HCT116 (cell line): ENCODE results near the gene MGME1. TPM values are rescaled to one million over a fixed set of nuclear protein-coding genes. Genes with fewer than 3 reads are reported as not detected.
A peak's percentile ranks its signal among the peaks of the same experiment; 100 is the strongest.

Source experiments
- ATAC-seq: fragments of 200-7000 bp; cut with Tn5 transposase; 2 replicates; pipeline ENCODE4 v1.9.1; 2020; ENCODE audit warnings: mild to moderate bottlenecking, moderate library complexity
- BruUV-seq: library from RNA; stranded (reverse); fragments of 400-500 nt; replicated peaks from 2 replicates; lab custom pipeline; 2021; lab: Mats Ljungman, UMichigan
- CTCF ChIA-PET: fragments of 300-600 bp; sonication (Branson Sonifier 250); formaldehyde crosslinking; loops from one replicate; lab custom pipeline; 2021; ENCODE audit warnings: antibody characterized with exemption; lab: Charles Lee
- POLR2A ChIA-PET: fragments of 300-600, 350-600 bp; sonication (Branson Sonifier 250); formaldehyde crosslinking; loops from one replicate; lab custom pipeline; 2021; ENCODE audit warnings: antibody characterized with exemption; lab: Charles Lee
- RAD21 ChIA-PET, 2 experiments: fragments of 300-600 bp; sonication (Branson Sonifier 250); formaldehyde crosslinking; loops; one replicate each; lab custom pipeline; 2023; ENCODE audit warnings: low total read pairs in 2 of 2; ENCODE audit not compliant: uncharacterized antibody in 2 of 2, unreplicated experiment in 2 of 2, low non-redundant PET in 1 of 2; lab: Charles Lee
- DNase-seq: peaks from one replicate; pipeline ENCODE4 v3.0.0-alpha.2; 2010; ENCODE audit warnings: low read depth, low spot score
- H2AFZ ChIP-seq: fragments of 200-600 bp; shearing (Covaris generic), sonication (generic); 2 replicates; pipeline ENCODE4 v1.6.1; 2017; ENCODE audit warnings: low read depth, mixed run types, mixed read lengths, antibody characterized with exemption, low read length; ENCODE audit not compliant: poor library complexity, severe bottlenecking
- H3K27ac ChIP-seq: 2 replicates; pipeline ENCODE4 v1.5.1; 2012; ENCODE audit warnings: low read depth, low read length
- H3K27me3 ChIP-seq: fragments of 200-600 bp; sonication (generic); 2 replicates; pipeline ENCODE4 v1.6.1; 2016; ENCODE audit warnings: mixed run types, low read length, mixed read lengths; ENCODE audit not compliant: insufficient read depth
- H3K36me3 ChIP-seq, 2 experiments: fragments of 200-500 bp in 1 of 2; fragments of 200-600 bp in 1 of 2; sonication (Bioruptor generic) in 1 of 2; sonication (generic) in 1 of 2; 2 replicates each; pipeline versions ENCODE4 v1.5.1 to v1.6.1; 2014 to 2016; ENCODE audit warnings: low read length in 2 of 2, inconsistent platforms in 1 of 2, mixed read lengths in 1 of 2, mixed run types in 1 of 2; ENCODE audit not compliant: insufficient read depth in 2 of 2, control insufficient read depth in 1 of 2
- H3K4me1 ChIP-seq, 2 experiments: fragments of 200-600 bp in 1 of 2; sonication (generic) in 1 of 2; 2 replicates each; pipeline versions ENCODE4 v1.5.1 to v1.6.1; 2012 to 2017; ENCODE audit warnings: low read length in 2 of 2, inconsistent platforms in 1 of 2, mild to moderate bottlenecking in 1 of 2, mixed read lengths in 1 of 2, mixed run types in 1 of 2, moderate library complexity in 1 of 2; ENCODE audit not compliant: insufficient read depth in 2 of 2, control insufficient read depth in 1 of 2
- H3K4me2 ChIP-seq: fragments of 200-600 bp; sonication (generic); 2 replicates; pipeline ENCODE4 v1.6.1; 2017; ENCODE audit warnings: mixed run types, low read length, mixed read lengths
- H3K4me3 ChIP-seq, 2 experiments: fragments of 200-600 bp in 1 of 2; sonication (generic) in 1 of 2; replicated peaks in 1 of 2; 2 replicates each; pipeline ENCODE4 v1.5.1; 2011 to 2016; ENCODE audit warnings: low read length in 2 of 2, control low read depth in 1 of 2, low read depth in 1 of 2, mild to moderate bottlenecking in 1 of 2, mixed read lengths in 1 of 2, mixed run types in 1 of 2
- H3K79me2 ChIP-seq: fragments of 200-600 bp; sonication (generic); 2 replicates; pipeline ENCODE4 v1.6.1; 2017; ENCODE audit warnings: mild to moderate bottlenecking, mixed run types, low read length, moderate library complexity, mixed read lengths; ENCODE audit not compliant: insufficient read depth
- H3K9ac ChIP-seq: fragments of 200-600 bp; sonication (generic); 2 replicates; pipeline ENCODE4 v1.6.1; 2016; ENCODE audit warnings: low read length, mixed read lengths
- H3K9me2 ChIP-seq: fragments of 200-600 bp; sonication (generic), shearing (Covaris generic); 2 replicates; pipeline ENCODE4 v1.6.1; 2017; ENCODE audit warnings: mixed run types, mild to moderate bottlenecking, moderate library complexity; ENCODE audit not compliant: insufficient read depth
- H3K9me3 ChIP-seq, 2 experiments: fragments of 200-500 bp in 1 of 2; fragments of 200-600 bp in 1 of 2; sonication (Bioruptor generic) in 1 of 2; sonication (generic) in 1 of 2; 2 replicates each; pipeline ENCODE4 v1.6.1; 2014 to 2017; ENCODE audit warnings: low read length in 2 of 2, mixed read lengths in 2 of 2, inconsistent platforms in 1 of 2, low read depth in 1 of 2, mild to moderate bottlenecking in 1 of 2, mixed run types in 1 of 2, moderate library complexity in 1 of 2; ENCODE audit not compliant: control insufficient read depth in 1 of 2, insufficient read depth in 1 of 2
- H4K20me1 ChIP-seq: fragments of 200-600 bp; sonication (generic), shearing (Covaris generic); 2 replicates; pipeline ENCODE4 v1.6.1; 2017; ENCODE audit warnings: mixed run types, mild to moderate bottlenecking, moderate library complexity; ENCODE audit not compliant: insufficient read depth
- ATF3 ChIP-seq: IDR thresholded peaks from 2 replicates; pipeline ENCODE4 v1.6.1; 2012
- CBX3 ChIP-seq: IDR thresholded peaks from 2 replicates; pipeline ENCODE4 v1.6.1; 2012; ENCODE audit warnings: low read depth
- CEBPB ChIP-seq: IDR thresholded peaks from 2 replicates; pipeline ENCODE4 v1.6.1; 2012; ENCODE audit warnings: low read depth
- CTCF ChIP-seq, 3 experiments: fragments of 200-600 bp in 1 of 3; sonication (generic) in 1 of 3; IDR thresholded peaks in 2 of 3; conservative IDR thresholded peaks in 1 of 3; 2 replicates each; pipeline ENCODE4 v1.5.1; 2012 to 2017; ENCODE audit warnings: low read depth in 2 of 3, low read length in 2 of 3, antibody characterized with exemption in 1 of 3, borderline replicate concordance in 1 of 3, control low read depth in 1 of 3, mild to moderate bottlenecking in 1 of 3, mixed read lengths in 1 of 3, mixed run types in 1 of 3, moderate library complexity in 1 of 3; ENCODE audit not compliant: insufficient read depth in 1 of 3
- EGR1 ChIP-seq: IDR thresholded peaks from 2 replicates; pipeline ENCODE4 v1.6.1; 2012; ENCODE audit warnings: low read depth
- ELF1 ChIP-seq: IDR thresholded peaks from 2 replicates; pipeline ENCODE4 v1.6.1; 2012; ENCODE audit warnings: low read depth, borderline replicate concordance
- EZH2 ChIP-seq: fragments of 200-600 bp; sonication (generic); IDR thresholded peaks from 2 replicates; pipeline ENCODE4 v1.6.1; 2017; ENCODE audit warnings: antibody characterized with exemption, mixed run types
- FOSL1 ChIP-seq: IDR thresholded peaks from 2 replicates; pipeline ENCODE4 v1.6.1; 2012; ENCODE audit warnings: low read depth
- JUND ChIP-seq: IDR thresholded peaks from 2 replicates; pipeline ENCODE4 v1.6.1; 2012
- MAX ChIP-seq: IDR thresholded peaks from 2 replicates; pipeline ENCODE4 v1.6.1; 2012
- POLR2A ChIP-seq: IDR thresholded peaks from 2 replicates; pipeline ENCODE4 v1.7.0; 2011; ENCODE audit warnings: borderline replicate concordance; ENCODE audit not compliant: insufficient read depth, insufficient read length; ENCODE audit errors: extremely low read depth
- RAD21 ChIP-seq: IDR thresholded peaks from 2 replicates; pipeline ENCODE4 v1.6.1; 2012; ENCODE audit warnings: low read depth, mild to moderate bottlenecking
- REST ChIP-seq: IDR thresholded peaks from 2 replicates; pipeline ENCODE4 v1.6.1; 2012; ENCODE audit warnings: low read depth
- SP1 ChIP-seq: IDR thresholded peaks from 2 replicates; pipeline ENCODE4 v1.6.1; 2012; ENCODE audit warnings: low read depth
- SRF ChIP-seq: IDR thresholded peaks from 2 replicates; pipeline ENCODE4 v1.6.1; 2012; ENCODE audit warnings: low read depth
- TCF7L2 ChIP-seq: IDR thresholded peaks from 2 replicates; pipeline ENCODE4 v1.7.0; 2011; ENCODE audit warnings: borderline replicate concordance, inconsistent platforms; ENCODE audit not compliant: insufficient read depth, insufficient read length; ENCODE audit errors: extremely low read depth
- YY1 ChIP-seq: IDR thresholded peaks from 2 replicates; pipeline ENCODE4 v1.6.1; 2011; ENCODE audit warnings: low read length, low read depth, moderate library complexity, mild to moderate bottlenecking; ENCODE audit not compliant: insufficient replicate concordance; ENCODE audit errors: extremely low read depth
- ZFX ChIP-seq: fragments of 450-650 bp; IDR thresholded peaks from 2 replicates; pipeline ENCODE4 v1.6.1; 2017
- ZNF274 ChIP-seq: fragments of 200-500 bp; sonication (Bioruptor generic); IDR thresholded peaks from 2 replicates; pipeline ENCODE4 v1.6.1; 2014; ENCODE audit warnings: mild to moderate bottlenecking, low read depth, low read length, inconsistent platforms
- intact Hi-C: fragments of 100-400 bp; cut with micrococcal nuclease; formaldehyde crosslinking; loops from 2 replicates; pipeline ENCODE4 v1.10.0; 2022
- total RNA-seq: library from RNA; stranded (reverse); gene quantifications from one replicate; pipeline ENCODE4 v1.2.1, GENCODE V29; 2021; ENCODE audit not compliant: unreplicated experiment

The MGME1 gene
- total RNA-seq, 1 experiment from 2014 or later = 37.1 TPM

GRCh38 chr20:17958373-17959256, 10.2 kb upstream of the MGME1 start:
- ChIA-PET CTCF (interaction anchor here (1.3 kb wide), 1 partner anchor 277 kb away, joined by 5 read pairs; the partner anchor contains the start of gene RRBP1), RAD21 (interaction anchor here in 1 of 2 experiments (0.7 kb wide), 2 partner anchors 21 to 321 kb away, joined by 3 read pairs; no protein-coding TSS in a partner anchor), POLR2A (interaction anchor here (1.9 kb wide), 1 partner anchor 9 kb away, joined by 7 read pairs; the partner anchor contains the start of gene SNX5)
- DNase-seq (no peak), ATAC-seq (no peak)
- intact Hi-C loops = no loop called here
- Histone ChIP-seq H3K27me3 (no peaks in the 10 kb centered on the region), H2AFZ (no peak overlapping the region), H3K9me2 (no peaks in the 10 kb centered on the region), H3K36me3 (peaks cover 32 to 45% of the 10 kb centered on the region in 2 experiments; a peak in 3 of 4 replicates), H3K9me3 (no peaks in the 10 kb centered on the region), H3K27ac (peak overlapping the region; percentile 16), H3K9ac (0 out of 2 replicates have a peak overlapping the region, but pooled peaks have one; percentile 3), H4K20me1 (peaks cover 66% of the 10 kb centered on the region; the same call in 1 of the 2 replicates), H3K79me2 (peaks cover 100% of the 10 kb centered on the region), H3K4me2 (no peak overlapping the region), H3K4me3 (no peak overlapping the region), H3K4me1 (peaks cover 3 to 27% of the 10 kb centered on the region in 2 experiments; a peak in 3 of 4 replicates)
- BruUV-seq = no TSS peak
- TF ChIP-seq CTCF (IDR thresholded peaks at IDR 0.05 in 2 of 3, conservative IDR thresholded peaks at IDR 0.05 in 1 of 3; ENCODE audit: borderline replicate concordance in 1 of 3, insufficient read depth in 1 of 3, low read depth in 2 of 3, low read length in 2 of 3) = no peak
- no peak for TF ChIP-seq TCF7L2
- TF ChIP-seq MAX = no peak
- TF ChIP-seq ELF1 = no peak
- no peak for TF ChIP-seq RAD21
- TF ChIP-seq ATF3 = no peak
- no peak for TF ChIP-seq POLR2A
- no peak for TF ChIP-seq YY1
- no peak for TF ChIP-seq ZNF274
- no peak for TF ChIP-seq SRF
- TF ChIP-seq EGR1 = no peak
- TF ChIP-seq REST = no peak
- TF ChIP-seq ZFX = no peak
- no peak for TF ChIP-seq SP1
- no peak for TF ChIP-seq FOSL1
- no peak for TF ChIP-seq JUND
- TF ChIP-seq EZH2 = no peak
- TF ChIP-seq CEBPB = no peak
- no peak for TF ChIP-seq CBX3
